Measurements from ENCODE around the gene ATXN2.

The ATXN2 gene

DNA sequence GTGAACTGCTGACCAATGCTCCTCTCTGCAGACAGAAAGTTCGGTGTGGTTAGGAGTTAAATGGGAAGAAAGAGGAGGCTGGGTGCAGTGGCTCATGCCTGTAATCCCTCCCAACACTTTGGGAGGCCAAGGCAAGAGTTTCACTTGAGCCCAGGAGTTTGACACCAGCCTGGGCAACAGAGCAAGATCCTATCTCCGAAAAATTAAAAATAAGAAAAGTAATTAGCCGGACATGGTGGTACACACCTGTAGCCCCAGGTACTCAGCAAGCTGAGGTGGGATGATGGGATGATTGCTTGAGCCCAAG lies 19.0 kb downstream of the ATXN2 start:
- H3K9me3 ChIP-seq (ENCODE audit: low read length): no peaks in the 10 kb centered on the region
- H3K4me1 ChIP-seq (ENCODE audit: insufficient read depth, low read length, severe bottlenecking): no peaks in the 10 kb centered on the region
- H3K79me2 ChIP-seq (ENCODE audit: insufficient read depth, low read length): peaks cover 24% of the 10 kb centered on the region
- no peak overlapping the region for H2AFZ ChIP-seq (ENCODE audit: low read length)
- no peak overlapping the region for H3K4me2 ChIP-seq (ENCODE audit: low read length)
- no peak overlapping the region for H3K9ac ChIP-seq (ENCODE audit: low read length)
- no peak overlapping the region for H3K4me3 ChIP-seq (ENCODE audit: low read depth, low read length, poor library complexity, severe bottlenecking)
- no peaks in the 10 kb centered on the region for H3K9me2 ChIP-seq (ENCODE audit: low read depth, low read length)
- no peaks in the 10 kb centered on the region for H3K27me3 ChIP-seq (ENCODE audit: insufficient read depth, low read length)
- no peaks in the 10 kb centered on the region for H4K20me1 ChIP-seq (ENCODE audit: insufficient read depth, low read length)
- H3K27ac ChIP-seq (ENCODE audit: low read depth, low read length, poor library complexity, severe bottlenecking): no peak overlapping the region
- H3K36me3 ChIP-seq (ENCODE audit: insufficient read depth, low read length): 0 out of 2 replicates have a peak, but pooled peaks cover 4% of the 10 kb centered on the region
- H3F3A ChIP-seq (ENCODE audit: insufficient read depth, low read length): no peaks in the 10 kb centered on the region
- TF ChIP-seq, protein P1, sequence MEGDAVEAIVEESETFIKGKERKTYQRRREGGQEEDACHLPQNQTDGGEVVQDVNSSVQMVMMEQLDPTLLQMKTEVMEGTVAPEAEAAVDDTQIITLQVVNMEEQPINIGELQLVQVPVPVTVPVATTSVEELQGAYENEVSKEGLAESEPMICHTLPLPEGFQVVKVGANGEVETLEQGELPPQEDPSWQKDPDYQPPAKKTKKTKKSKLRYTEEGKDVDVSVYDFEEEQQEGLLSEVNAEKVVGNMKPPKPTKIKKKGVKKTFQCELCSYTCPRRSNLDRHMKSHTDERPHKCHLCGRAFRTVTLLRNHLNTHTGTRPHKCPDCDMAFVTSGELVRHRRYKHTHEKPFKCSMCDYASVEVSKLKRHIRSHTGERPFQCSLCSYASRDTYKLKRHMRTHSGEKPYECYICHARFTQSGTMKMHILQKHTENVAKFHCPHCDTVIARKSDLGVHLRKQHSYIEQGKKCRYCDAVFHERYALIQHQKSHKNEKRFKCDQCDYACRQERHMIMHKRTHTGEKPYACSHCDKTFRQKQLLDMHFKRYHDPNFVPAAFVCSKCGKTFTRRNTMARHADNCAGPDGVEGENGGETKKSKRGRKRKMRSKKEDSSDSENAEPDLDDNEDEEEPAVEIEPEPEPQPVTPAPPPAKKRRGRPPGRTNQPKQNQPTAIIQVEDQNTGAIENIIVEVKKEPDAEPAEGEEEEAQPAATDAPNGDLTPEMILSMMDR (IDR thresholded peaks at IDR 0.05; ENCODE audit: low read length): no peak
- TF ChIP-seq EZH2 (IDR thresholded peaks at IDR 0.05; ENCODE audit: borderline replicate concordance, low read length): no peak

DNA sequence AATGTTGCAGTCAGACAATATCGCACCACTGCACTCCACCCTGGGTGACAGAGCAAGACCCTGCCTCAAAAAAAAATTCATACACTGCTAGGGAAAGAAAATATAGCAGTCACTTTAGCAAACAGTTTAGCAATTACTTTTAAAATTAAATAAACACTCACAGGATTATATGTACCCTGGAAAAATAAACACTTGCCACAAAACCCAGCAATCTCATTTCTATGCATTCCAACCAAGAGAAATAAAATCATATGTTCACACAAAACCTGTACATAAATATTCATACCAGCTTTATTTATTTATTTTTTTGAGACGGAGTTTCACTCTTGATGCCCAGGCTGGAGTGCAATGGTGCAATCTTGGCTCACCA lies 20.2 kb downstream of the ATXN2 start:
- no peaks in the 10 kb centered on the region for H3F3A ChIP-seq (ENCODE audit: insufficient read depth, low read length)
- H4K20me1 ChIP-seq (ENCODE audit: insufficient read depth, low read length): no peaks in the 10 kb centered on the region
- H3K36me3 ChIP-seq (ENCODE audit: insufficient read depth, low read length): 0 out of 2 replicates have a peak, but pooled peaks cover 4% of the 10 kb centered on the region
- no peak overlapping the region for H3K27ac ChIP-seq (ENCODE audit: low read depth, low read length, poor library complexity, severe bottlenecking)
- peaks cover 17% of the 10 kb centered on the region for H3K79me2 ChIP-seq (ENCODE audit: insufficient read depth, low read length)
- H3K4me2 ChIP-seq (ENCODE audit: low read length): no peak overlapping the region
- H2AFZ ChIP-seq (ENCODE audit: low read length): no peak overlapping the region
- no peak for TF ChIP-seq EZH2 (IDR thresholded peaks at IDR 0.05; ENCODE audit: borderline replicate concordance, low read length)
- TF ChIP-seq, protein P1 (IDR thresholded peaks at IDR 0.05; ENCODE audit: low read length): no peak
- no peaks in the 10 kb centered on the region for H3K4me1 ChIP-seq (ENCODE audit: insufficient read depth, low read length, severe bottlenecking)
- no peaks in the 10 kb centered on the region for H3K27me3 ChIP-seq (ENCODE audit: insufficient read depth, low read length)
- H3K9me2 ChIP-seq (ENCODE audit: low read depth, low read length): no peaks in the 10 kb centered on the region
- no peaks in the 10 kb centered on the region for H3K9me3 ChIP-seq (ENCODE audit: low read length)
- no peak overlapping the region for H3K9ac ChIP-seq (ENCODE audit: low read length)
- no peak overlapping the region for H3K4me3 ChIP-seq (ENCODE audit: low read depth, low read length, poor library complexity, severe bottlenecking)

DNA sequence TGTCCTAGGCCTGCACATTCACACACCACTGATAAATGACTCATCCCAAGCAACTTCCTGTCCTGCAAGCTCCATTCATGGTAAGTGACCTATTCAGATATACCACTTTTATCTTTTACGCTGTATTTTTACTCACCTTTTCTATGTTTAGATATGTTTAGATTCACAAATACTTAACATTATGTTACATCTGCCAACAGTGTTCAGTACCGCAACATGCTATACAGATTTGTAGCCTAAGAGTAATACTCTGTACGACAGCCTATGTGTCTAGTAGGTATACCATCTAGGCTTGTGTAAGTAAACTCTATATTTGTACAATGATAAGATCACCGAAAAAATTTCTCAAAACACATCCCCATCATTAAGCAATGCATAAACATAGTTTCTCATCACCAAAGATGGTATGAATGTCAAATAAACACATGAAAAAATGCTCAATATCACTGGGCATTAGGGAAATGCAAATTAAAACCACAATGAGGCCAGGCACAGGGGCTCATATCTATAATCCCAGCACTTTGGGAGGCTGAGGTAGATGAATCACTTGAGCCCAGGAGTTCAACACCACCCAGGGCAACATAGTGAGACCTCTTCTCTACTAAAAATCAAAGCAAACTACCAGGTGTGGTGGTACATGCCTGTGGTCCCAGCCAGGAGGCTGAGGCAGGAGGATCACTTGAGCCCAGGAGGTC lies 20.7 kb downstream of the ATXN2 start:
- Histone ChIP-seq H3K9me2 (ENCODE audit: low read depth, low read length) (no peaks in the 10 kb centered on the region), H3F3A (ENCODE audit: insufficient read depth, low read length) (no peaks in the 10 kb centered on the region), H3K4me3 (ENCODE audit: low read depth, low read length, poor library complexity, severe bottlenecking) (no peak overlapping the region), H3K4me2 (ENCODE audit: low read length) (no peak overlapping the region), H3K36me3 (ENCODE audit: insufficient read depth, low read length) (0 out of 2 replicates have a peak, but pooled peaks cover 4% of the 10 kb centered on the region), H3K27ac (ENCODE audit: low read depth, low read length, poor library complexity, severe bottlenecking) (no peak overlapping the region), H2AFZ (ENCODE audit: low read length) (no peak overlapping the region), H3K27me3 (ENCODE audit: insufficient read depth, low read length) (no peaks in the 10 kb centered on the region), H3K79me2 (ENCODE audit: insufficient read depth, low read length) (peaks cover 13% of the 10 kb centered on the region), H4K20me1 (ENCODE audit: insufficient read depth, low read length) (no peaks in the 10 kb centered on the region), H3K9me3 (ENCODE audit: low read length) (no peaks in the 10 kb centered on the region), H3K4me1 (ENCODE audit: insufficient read depth, low read length, severe bottlenecking) (no peaks in the 10 kb centered on the region), H3K9ac (ENCODE audit: low read length) (no peak overlapping the region)
- TF ChIP-seq EZH2 (IDR thresholded peaks at IDR 0.05; ENCODE audit: borderline replicate concordance, low read length): no peak
- TF ChIP-seq, protein P1 (IDR thresholded peaks at IDR 0.05; ENCODE audit: low read length): no peak
